OCI-LY3 (cell line): Measurements from ENCODE around the gene DDOST.

Experiments
- H2AFZ ChIP-seq: fragments of 200-600, 300-600 bp; shearing (Covaris generic); 2 replicates; pipeline ENCODE4 v1.6.0; 2014; ENCODE audit warnings: antibody characterized with exemption, low read depth, low read length
- H3K27ac ChIP-seq: fragments of 200-600, 300-600 bp; sonication (generic); 2 replicates; pipeline ENCODE4 v1.5.1; 2014; ENCODE audit warnings: mild to moderate bottlenecking, low read length, moderate library complexity, mixed read lengths
- H3K27me3 ChIP-seq: fragments of 200-600, 300-600 bp; sonication (generic); 2 replicates; pipeline ENCODE4 v1.6.1; 2014; ENCODE audit warnings: low read depth, low read length, mixed read lengths
- H3K36me3 ChIP-seq: fragments of 200-600, 300-600 bp; sonication (generic); replicated peaks from 2 replicates; pipeline ENCODE3; 2014; ENCODE audit warnings: low read depth, low read length, mixed read lengths
- H3K4me1 ChIP-seq: fragments of 300-600, 200-600 bp; sonication (generic); 2 replicates; pipeline ENCODE4 v1.6.1; 2014; ENCODE audit warnings: low read length, mixed read lengths
- H3K4me2 ChIP-seq: fragments of 200-600, 300-600 bp; sonication (generic); 2 replicates; pipeline ENCODE4 v1.6.1; 2014; ENCODE audit warnings: low read length, mixed read lengths
- H3K4me3 ChIP-seq: fragments of 300-600, 200-600 bp; sonication (generic); 2 replicates; pipeline ENCODE4 v1.5.1; 2014; ENCODE audit warnings: antibody characterized with exemption, mild to moderate bottlenecking, low read length, moderate library complexity
- H3K79me2 ChIP-seq: fragments of 300-600, 200-600 bp; shearing (Covaris generic); 2 replicates; pipeline ENCODE4 v1.6.1; 2014; ENCODE audit warnings: mild to moderate bottlenecking, low read length, mixed read lengths
- H3K9ac ChIP-seq: fragments of 300-600, 200-600 bp; shearing (Covaris generic); 2 replicates; pipeline ENCODE4 v1.6.0; 2014; ENCODE audit warnings: mild to moderate bottlenecking, low read length, moderate library complexity
- H3K9me3 ChIP-seq: fragments of 200-600, 300-600 bp; shearing (Covaris generic); 2 replicates; pipeline ENCODE4 v1.6.1; 2014; ENCODE audit warnings: low read length, mixed read lengths; ENCODE audit not compliant: insufficient read depth
- H4K20me1 ChIP-seq: fragments of 200-600, 300-600 bp; sonication (generic); 2 replicates; pipeline ENCODE4 v1.6.1; 2016; ENCODE audit warnings: low read length, mixed read lengths; ENCODE audit not compliant: insufficient read depth
- CTCF ChIP-seq: fragments of 200-600, 300-600 bp; sonication (generic); IDR thresholded peaks from 2 replicates; pipeline ENCODE4 v1.5.1; 2014; ENCODE audit warnings: antibody characterized with exemption, low read length, low read depth
- EZH2phosphoT487 ChIP-seq: fragments of 200-600 bp; shearing (Covaris generic); IDR thresholded peaks from 2 replicates; pipeline ENCODE4 v1.6.1; 2018; ENCODE audit warnings: antibody characterized with exemption, mixed run types, low read depth

The DDOST gene

GRCh38 chr1:20603504-20604464 is 57.4 kb downstream of the DDOST start:
- Histone ChIP-seq H3K4me2 (no peak overlapping the region), H3K27me3 (0 out of 2 replicates have a peak, but pooled peaks cover 2% of the 10 kb centered on the region), H3K27ac (no peak overlapping the region), H4K20me1 (no peaks in the 10 kb centered on the region), H3K79me2 (no peaks in the 10 kb centered on the region), H3K4me1 (no peaks in the 10 kb centered on the region), H3K9ac (no peak overlapping the region), H3K4me3 (no peak overlapping the region), H3K36me3 (no peaks in the 10 kb centered on the region), H3K9me3 (no peaks in the 10 kb centered on the region), H2AFZ (no peak overlapping the region)
- TF ChIP-seq EZH2phosphoT487 = no peak
- TF ChIP-seq CTCF = no peak

- H3K4me2 ChIP-seq = no peak overlapping the region
- 0 out of 2 replicates have a peak, but pooled peaks cover 2% of the 10 kb centered on the region for H3K27me3 ChIP-seq
- H3K79me2 ChIP-seq = no peaks in the 10 kb centered on the region
- no peaks in the 10 kb centered on the region for H3K4me1 ChIP-seq
- H2AFZ ChIP-seq = no peak overlapping the region
- no peaks in the 10 kb centered on the region for H3K36me3 ChIP-seq
- no peaks in the 10 kb centered on the region for H3K9me3 ChIP-seq
- no peak overlapping the region for H3K27ac ChIP-seq
- no peak for TF ChIP-seq EZH2phosphoT487
- no peak overlapping the region for H3K4me3 ChIP-seq
- H4K20me1 ChIP-seq = no peaks in the 10 kb centered on the region
- H3K9ac ChIP-seq = no peak overlapping the region
Measured at GRCh38 chr1:20602851-20603450, 58.2 kb downstream of the DDOST start.
